GM10248 (cell line): ENCODE measurements around the gene WDR93.

Experiments
- CTCF ChIA-PET: fragments of 300-600 bp; sonication (Branson Sonifier 250); formaldehyde crosslinking; extraction: SDS; loops from one replicate; lab custom pipeline; 2021; ENCODE audit warnings: antibody characterized with exemption; lab: Yijun Ruan, JAX
- POLR2A ChIA-PET: fragments of 350-650 bp; sonication (Branson Sonifier 250); formaldehyde crosslinking; extraction: SDS; loops from one replicate; lab custom pipeline; 2020; ENCODE audit warnings: antibody characterized with exemption; lab: Yijun Ruan, JAX
- DNase-seq: peaks from one replicate; pipeline ENCODE4 v3.0.0; 2012; ENCODE audit errors: extremely low spot score
- TF ChIP-seq, protein P1 (sequence below): IDR thresholded peaks from 2 replicates; pipeline ENCODE4 v1.5.1; 2012; ENCODE audit warnings: mild to moderate bottlenecking, low read depth; ENCODE audit errors: extremely low read depth, missing control alignments, control extremely low read depth

WDR93 gene

DNA sequence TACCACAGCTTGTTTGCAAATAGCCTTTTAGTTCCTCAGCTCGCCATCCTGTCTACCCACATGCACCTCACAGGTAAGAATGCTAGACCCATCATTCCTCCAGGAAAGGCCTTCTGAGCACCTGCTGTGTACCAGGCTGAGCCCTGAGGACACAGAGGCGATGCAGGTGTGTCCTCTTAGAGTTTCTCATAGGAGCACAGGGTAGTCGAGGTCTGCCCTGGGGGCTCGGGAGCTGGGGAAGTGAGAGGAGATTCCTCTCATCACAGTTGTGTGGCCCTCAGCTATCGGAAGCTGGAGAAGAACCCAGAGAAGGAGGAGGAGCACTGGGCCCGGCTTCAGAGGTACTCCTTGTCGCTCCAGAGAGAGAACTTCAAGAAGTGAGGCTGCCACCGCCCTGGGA, 52.4 kb downstream of the WDR93 start:
- DNase-seq, result no peak
- CTCF ChIA-PET, result interaction anchor here (1.1 to 2.1 kb wide), 3 partner anchors 9 to 18 kb away, joined by 3 to 5 read pairs (median 3); no protein-coding TSS in a partner anchor
- TF ChIP-seq, protein P1, sequence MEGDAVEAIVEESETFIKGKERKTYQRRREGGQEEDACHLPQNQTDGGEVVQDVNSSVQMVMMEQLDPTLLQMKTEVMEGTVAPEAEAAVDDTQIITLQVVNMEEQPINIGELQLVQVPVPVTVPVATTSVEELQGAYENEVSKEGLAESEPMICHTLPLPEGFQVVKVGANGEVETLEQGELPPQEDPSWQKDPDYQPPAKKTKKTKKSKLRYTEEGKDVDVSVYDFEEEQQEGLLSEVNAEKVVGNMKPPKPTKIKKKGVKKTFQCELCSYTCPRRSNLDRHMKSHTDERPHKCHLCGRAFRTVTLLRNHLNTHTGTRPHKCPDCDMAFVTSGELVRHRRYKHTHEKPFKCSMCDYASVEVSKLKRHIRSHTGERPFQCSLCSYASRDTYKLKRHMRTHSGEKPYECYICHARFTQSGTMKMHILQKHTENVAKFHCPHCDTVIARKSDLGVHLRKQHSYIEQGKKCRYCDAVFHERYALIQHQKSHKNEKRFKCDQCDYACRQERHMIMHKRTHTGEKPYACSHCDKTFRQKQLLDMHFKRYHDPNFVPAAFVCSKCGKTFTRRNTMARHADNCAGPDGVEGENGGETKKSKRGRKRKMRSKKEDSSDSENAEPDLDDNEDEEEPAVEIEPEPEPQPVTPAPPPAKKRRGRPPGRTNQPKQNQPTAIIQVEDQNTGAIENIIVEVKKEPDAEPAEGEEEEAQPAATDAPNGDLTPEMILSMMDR, result no peak
- POLR2A ChIA-PET, result no interaction called here

DNA sequence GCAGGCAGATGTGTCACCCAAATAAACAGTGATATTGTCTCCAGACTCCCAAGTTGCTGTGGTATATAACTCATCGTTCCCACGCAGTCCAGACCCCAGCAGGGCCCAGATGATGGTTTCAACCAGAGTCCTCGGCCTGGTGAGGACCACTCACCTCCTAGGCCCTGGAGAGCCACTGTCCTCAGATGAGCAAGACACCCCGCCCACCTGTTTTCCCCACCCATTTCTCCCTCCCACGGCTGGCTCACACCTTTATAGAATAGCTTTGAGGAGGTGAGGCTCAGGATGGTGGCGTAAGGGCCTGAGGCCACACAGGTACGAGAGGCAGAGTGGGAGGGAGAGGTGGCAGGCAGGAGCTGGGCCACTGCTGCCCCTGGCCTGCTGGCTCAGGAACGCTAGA, 53.0 kb downstream of the WDR93 start:
- DNase-seq, result no peak
- TF ChIP-seq, protein P1, result no peak
- CTCF ChIA-PET, result interaction anchor here (1.0 to 2.1 kb wide), 4 partner anchors 9 to 131 kb away, joined by 3 to 5 read pairs (median 4); no protein-coding TSS in a partner anchor
- POLR2A ChIA-PET, result no interaction called here

DNA sequence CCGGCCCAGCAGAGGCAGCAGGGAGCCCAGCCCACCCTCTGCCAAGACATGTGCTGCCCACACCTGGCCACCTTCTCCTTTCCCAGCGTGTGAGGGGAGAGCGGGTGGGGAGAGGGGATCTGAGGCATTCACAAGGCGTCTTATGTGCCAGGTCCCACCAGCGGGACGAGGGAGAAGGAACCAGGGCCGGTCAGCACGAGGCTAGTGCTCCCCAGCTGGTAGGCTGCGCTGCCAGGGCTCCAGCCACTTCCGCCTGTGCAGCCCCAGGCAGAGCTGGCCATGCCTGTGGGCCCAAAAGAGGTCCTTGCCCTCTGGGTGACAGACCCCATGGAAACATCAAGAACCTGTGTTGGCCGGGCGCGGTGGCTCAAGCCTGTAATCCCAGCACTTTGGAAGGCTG, 54.5 kb downstream of the WDR93 start:
- POLR2A ChIA-PET, result no interaction called here
- CTCF ChIA-PET, result interaction anchor here (1.2 kb wide), 1 partner anchor 10 kb away, joined by 3 read pairs; no protein-coding TSS in a partner anchor
- DNase-seq, result no peak
- TF ChIP-seq, protein P1, result no peak

DNA sequence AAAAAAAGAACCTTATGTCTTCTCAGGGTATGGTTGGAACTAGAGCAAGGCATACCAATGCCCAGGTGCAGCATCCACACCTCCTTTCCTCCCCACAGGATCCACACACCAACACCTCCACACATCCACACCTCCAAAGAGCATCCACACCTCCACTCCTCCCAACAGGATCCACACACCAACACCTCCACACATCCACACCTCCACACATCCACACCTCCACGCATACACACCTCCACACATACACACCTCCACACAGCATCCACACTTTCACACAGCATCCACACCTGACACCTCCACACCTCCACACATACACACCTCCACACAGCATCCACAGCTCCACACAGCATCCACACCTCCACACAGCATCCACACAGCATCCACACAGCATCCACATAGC, 55.2 kb downstream of the WDR93 start:
- no peak for DNase-seq
- TF ChIP-seq, protein P1, result no peak
- ChIA-PET CTCF (interaction anchor here (1.2 kb wide), 1 partner anchor 11 kb away, joined by 3 read pairs; no protein-coding TSS in a partner anchor), POLR2A (no interaction called here)

DNA sequence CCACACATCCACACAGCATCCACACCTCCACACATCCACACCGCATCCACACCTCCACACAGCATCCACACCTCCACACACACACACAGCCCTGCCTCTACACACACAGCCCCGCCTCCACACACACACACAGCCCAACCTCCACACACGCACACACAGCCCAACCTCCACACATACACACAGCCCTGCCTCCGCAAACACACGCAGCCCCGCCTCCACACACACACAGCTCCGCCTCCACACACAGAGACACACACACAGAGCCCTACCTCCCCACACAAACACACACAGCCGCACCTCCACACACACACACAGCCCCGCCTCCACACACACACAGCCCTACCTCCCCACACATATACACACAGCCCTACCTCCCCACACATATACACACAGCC, 55.8 kb downstream of the WDR93 start:
- POLR2A ChIA-PET, result no interaction called here
- no peak for DNase-seq
- CTCF ChIA-PET, result no interaction called here
- TF ChIP-seq, protein P1, result no peak

DNA sequence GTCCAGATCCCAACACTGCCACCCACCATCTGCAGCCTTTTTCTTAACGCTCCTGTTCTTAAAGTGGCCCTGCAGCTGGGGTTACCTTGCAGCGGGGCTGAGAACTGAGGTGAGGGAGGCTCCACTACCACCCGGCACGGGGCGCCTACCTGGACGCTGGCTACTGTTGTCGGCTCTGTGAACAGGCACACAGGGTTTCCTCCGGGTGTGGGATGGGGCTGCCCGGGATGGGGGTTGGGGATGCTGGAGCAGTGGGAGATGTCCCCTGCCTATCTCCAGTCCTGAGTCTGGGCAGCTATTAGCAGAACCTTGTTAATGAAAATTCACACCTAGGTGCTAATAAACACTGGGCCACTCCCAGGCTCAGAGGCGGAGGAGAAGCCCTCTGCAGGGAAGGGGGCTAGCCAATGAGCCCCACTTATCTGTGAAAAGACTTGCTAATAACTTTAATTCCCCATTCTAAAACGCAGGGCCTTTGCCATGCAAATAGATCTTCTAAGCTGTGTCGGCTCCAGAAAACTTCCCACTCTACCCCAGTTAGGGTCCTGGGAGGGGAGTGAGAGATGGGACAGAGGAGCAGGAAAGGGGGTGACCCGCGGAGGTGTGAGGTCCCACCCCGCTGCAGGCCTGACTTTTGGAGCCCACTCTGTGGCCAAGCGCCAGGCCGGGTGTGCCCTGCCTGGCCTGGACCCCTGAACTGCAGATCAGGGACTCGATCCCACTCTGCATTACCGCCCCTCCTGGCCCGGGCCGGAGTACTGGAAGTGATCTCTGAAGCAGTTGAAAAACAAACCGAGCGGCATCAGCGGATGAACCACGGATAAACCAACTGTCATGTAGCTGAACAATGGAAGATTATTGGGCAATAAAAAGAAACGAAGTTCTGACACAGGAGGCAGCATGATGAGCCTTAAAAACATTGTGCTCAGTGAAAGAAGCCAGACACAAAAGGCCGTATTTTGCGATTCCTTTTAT, 57.4 kb downstream of the WDR93 start:
- CTCF ChIA-PET, result interaction anchor here (1.1 to 6.1 kb wide), 4 partner anchors 7 to 127 kb away, joined by 5 to 45 read pairs (median 32); no protein-coding TSS in a partner anchor
- POLR2A ChIA-PET, result no interaction called here
- TF ChIP-seq, protein P1, result no peak
- DNase-seq, result no peak
